ENCODE data around the gene GNB1.

- TF ChIP-seq POLR2A (IDR thresholded peaks at IDR 0.05) = no peak
- TF ChIP-seq CTCF (IDR thresholded peaks at IDR 0.05) = no peak
These were observed 33.5 kb upstream of the GNB1 start for GRCh38 chr1:1924386-1924785.
